Activated CD4-positive, alpha-beta memory T cell treated with anti-CD3 and anti-CD28 coated beads, Interleukin-2, amount 10 ng/mL, durations not matched to agents 7 days and 5 days (primary cell): ENCODE results near the gene ZNF829. TPM values are rescaled to one million over a fixed set of nuclear protein-coding genes. Genes with fewer than 3 reads are reported as not detected.
A peak's percentile ranks its signal among the peaks of the same experiment; 100 is the strongest.

ENCODE experiments used
- CTCF ChIA-PET: fragments of 350-600 bp; sonication (Branson Sonifier 250); formaldehyde crosslinking; loops from one replicate; lab custom pipeline; 2021; ENCODE audit warnings: antibody characterized with exemption, inconsistent platforms; lab: Charles Lee
- POLR2A ChIA-PET: fragments of 350-600 bp; sonication (Branson Sonifier 250); formaldehyde crosslinking; loops from one replicate; lab custom pipeline; 2021; ENCODE audit warnings: antibody characterized with exemption; lab: Charles Lee
- DNase-seq: peaks from one replicate; pipeline ENCODE4 v3.0.0-alpha.2; 2020
- H3K27ac Mint-ChIP-seq: one replicate; pipeline ENCODE4 v1.8.0; 2021; ENCODE audit warnings: mild to moderate bottlenecking, mixed read lengths
- H3K27me3 Mint-ChIP-seq: one replicate; pipeline ENCODE4 v1.8.0; 2021; ENCODE audit warnings: mixed read lengths
- H3K36me3 Mint-ChIP-seq: one replicate; pipeline ENCODE4 v1.8.0; 2021; ENCODE audit warnings: low read depth, mixed read lengths
- H3K4me1 Mint-ChIP-seq: one replicate; pipeline ENCODE4 v1.8.0; 2021; ENCODE audit warnings: mixed read lengths
- H3K4me3 Mint-ChIP-seq: one replicate; pipeline ENCODE4 v1.8.0; 2021; ENCODE audit warnings: mild to moderate bottlenecking, mixed read lengths
- H3K9me3 Mint-ChIP-seq: one replicate; pipeline ENCODE4 v1.8.0; 2021; ENCODE audit warnings: mixed read lengths
- total RNA-seq, 2 experiments: library from RNA; stranded (reverse); gene quantifications; one replicate each; pipeline ENCODE4 v1.2.3, GENCODE V29; 2021

The ZNF829 gene
- 1 to 10 TPM; 4.3 TPM for total RNA-seq

DNA sequence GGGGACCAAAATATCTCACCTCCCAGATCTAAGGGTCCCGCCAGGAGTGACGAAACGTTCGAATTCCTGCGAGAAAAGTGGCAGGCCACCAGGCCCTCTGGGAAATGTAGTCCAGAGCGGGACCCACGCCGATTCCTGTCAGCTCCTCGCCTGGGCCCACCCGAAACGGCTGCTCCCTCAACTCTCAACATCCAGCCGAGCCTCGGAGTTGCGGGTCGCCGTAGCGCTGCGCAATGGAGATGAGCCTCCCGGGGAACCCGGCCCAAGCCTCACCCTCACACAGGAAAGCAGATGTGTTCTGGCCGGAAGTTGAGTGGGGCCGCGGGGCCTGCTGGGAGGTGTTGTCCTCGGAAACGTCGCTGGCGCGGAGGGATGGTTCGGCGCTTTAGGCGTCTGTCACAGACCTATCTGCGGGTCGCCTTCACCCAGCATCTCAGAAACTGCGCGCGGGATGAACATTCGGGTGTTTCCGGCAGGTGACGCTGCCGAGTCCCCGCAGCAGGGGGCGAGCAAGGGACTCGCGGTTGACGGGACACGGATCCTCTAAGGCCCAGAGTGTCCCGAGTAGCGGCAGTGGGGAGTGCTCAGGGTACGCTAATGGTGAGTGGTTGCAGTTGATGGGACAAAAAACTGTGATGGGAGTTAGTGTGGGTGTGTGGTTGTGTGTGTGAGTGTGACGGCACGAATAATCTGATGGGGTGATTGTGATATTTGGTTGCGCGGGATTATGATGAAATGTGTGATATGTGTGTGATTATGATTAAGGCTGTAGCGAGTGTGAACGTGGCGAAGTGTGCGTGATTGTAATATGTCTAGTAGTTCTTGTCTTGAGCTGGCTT, at the start of gene ZNF829, which contains the start of gene ZNF568:
ZNF829 (minus strand) TSS at position 300 of the 839 bp plus-strand sequence. CDS start 1,124 bp downstream, outside the sequence.
ZNF568 (plus strand) TSS at position 341 of the 839 bp plus-strand sequence. CDS start 6,439 bp downstream, outside the sequence.
- peaks cover 33% of the 10 kb centered on the region for H3K4me1 Mint-ChIP-seq
- H3K27me3 Mint-ChIP-seq: no peaks in the 10 kb centered on the region
- peak within 1 kb of the TSS; percentile 97 for H3K27ac Mint-ChIP-seq
- peaks cover 73% of the 10 kb centered on the region for H3K36me3 Mint-ChIP-seq
- ChIA-PET POLR2A (interaction anchor here (1.3 to 2.4 kb wide), 2 partner anchors 66 to 78 kb away, joined by 6 to 16 read pairs; partner anchors contain the start of genes ZNF345 and ZNF790), CTCF (interaction anchor here (0.8 to 1.7 kb wide), 2 partner anchors 66 to 678 kb away, joined by 3 to 6 read pairs; partner anchors contain the start of gene ZNF345)
- H3K9me3 Mint-ChIP-seq: peaks cover 53% of the 10 kb centered on the region
- peak within 1 kb of the TSS; percentile 94 for H3K4me3 Mint-ChIP-seq
- DNase-seq: peak; percentile 95

DNA sequence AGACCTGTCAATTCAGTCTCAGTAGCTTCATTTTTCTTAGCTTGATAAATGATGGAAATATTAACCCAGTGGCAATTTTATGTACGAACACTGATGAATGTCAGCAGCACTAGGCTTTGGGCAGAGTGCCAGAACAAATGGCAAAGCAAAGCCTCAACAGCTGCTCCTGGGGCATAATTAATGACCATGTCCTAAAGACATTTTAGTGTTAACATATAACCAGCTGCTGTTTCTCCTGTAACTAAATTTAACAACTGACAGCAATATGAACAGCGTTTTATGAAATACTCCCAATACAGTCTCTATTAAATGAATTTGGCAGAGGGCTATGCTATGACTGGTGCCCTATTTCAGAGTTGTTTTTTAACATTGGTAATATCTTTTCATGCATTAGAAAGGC, 47.2 kb upstream of the ZNF829 start:
- no peaks in the 10 kb centered on the region for H3K4me1 Mint-ChIP-seq
- no peaks in the 10 kb centered on the region for H3K36me3 Mint-ChIP-seq
- H3K9me3 Mint-ChIP-seq: peaks cover 36% of the 10 kb centered on the region
- DNase-seq: no peak
- CTCF ChIA-PET: interaction anchor here (1.7 kb wide), 1 partner anchor 10 kb away, joined by 7 read pairs; no protein-coding TSS in a partner anchor
- H3K4me3 Mint-ChIP-seq: no peak overlapping the region
- H3K27me3 Mint-ChIP-seq: no peaks in the 10 kb centered on the region
- POLR2A ChIA-PET: no interaction called here
- H3K27ac Mint-ChIP-seq: no peak overlapping the region

DNA sequence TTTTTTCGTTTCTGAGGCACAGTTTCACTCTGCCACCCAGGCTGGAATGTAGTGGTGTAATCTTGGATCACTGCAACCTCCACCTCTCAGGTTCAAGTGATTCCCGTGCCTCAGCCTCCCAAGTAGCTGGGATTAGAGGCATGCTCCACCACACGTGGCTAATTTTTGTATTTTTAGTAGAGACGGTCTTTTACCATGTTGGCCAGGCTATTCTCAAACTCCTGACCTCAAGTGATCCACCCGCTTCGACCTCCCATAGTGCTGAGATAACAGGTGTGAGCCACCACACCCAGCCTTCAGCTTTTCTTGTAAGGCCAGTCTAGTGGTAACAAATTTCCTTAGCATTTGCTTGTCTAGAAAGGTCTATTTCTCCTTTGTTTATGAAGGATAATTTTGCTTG, 46.3 kb upstream of the ZNF829 start:
- peaks cover 39% of the 10 kb centered on the region for H3K9me3 Mint-ChIP-seq

DNA sequence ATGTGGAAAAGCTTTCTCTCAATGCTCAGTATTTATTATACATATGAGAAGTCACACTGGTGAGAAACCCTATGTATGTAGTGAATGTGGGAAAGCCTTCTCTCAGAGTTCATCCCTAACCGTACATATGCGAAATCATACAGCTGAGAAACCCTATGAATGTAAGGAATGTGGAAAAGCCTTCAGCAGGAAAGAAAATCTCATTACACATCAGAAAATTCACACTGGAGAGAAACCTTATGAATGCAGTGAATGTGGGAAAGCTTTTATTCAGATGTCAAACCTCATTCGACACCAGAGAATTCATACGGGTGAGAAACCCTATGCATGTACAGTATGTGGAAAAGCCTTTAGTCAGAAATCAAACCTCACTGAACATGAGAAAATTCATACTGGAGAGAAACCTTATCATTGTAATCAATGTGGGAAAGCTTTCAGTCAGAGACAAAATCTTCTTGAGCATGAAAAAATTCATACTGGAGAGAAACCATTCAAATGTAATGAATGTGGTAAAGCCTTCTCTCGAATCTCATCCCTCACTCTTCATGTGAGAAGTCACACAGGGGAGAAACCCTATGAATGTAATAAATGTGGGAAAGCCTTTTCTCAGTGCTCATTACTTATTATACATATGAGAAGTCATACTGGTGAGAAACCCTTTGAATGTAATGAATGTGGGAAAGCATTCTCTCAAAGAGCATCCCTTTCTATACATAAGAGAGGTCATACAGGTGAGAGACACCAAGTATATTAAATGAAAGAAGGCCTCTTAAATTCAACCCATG, 34.4 kb upstream of the ZNF829 start:
- ChIA-PET POLR2A (no interaction called here), CTCF (no interaction called here)
- no peak for DNase-seq
- Mint-ChIP-seq H3K27ac (no peak overlapping the region), H3K4me3 (no peak overlapping the region), H3K27me3 (no peaks in the 10 kb centered on the region), H3K9me3 (peaks cover 51% of the 10 kb centered on the region), H3K4me1 (no peaks in the 10 kb centered on the region), H3K36me3 (peaks cover 40% of the 10 kb centered on the region)

More for the DNA sequence above, 46.3 kb upstream of the ZNF829 start:
- Mint-ChIP-seq H3K27me3 (no peaks in the 10 kb centered on the region), H3K4me1 (no peaks in the 10 kb centered on the region), H3K36me3 (no peaks in the 10 kb centered on the region), H3K27ac (no peak overlapping the region), H3K4me3 (no peak overlapping the region)
- POLR2A ChIA-PET: no interaction called here
- DNase-seq: no peak
- CTCF ChIA-PET: interaction anchor here (1.7 kb wide), 1 partner anchor 11 kb away, joined by 7 read pairs; no protein-coding TSS in a partner anchor

DNA sequence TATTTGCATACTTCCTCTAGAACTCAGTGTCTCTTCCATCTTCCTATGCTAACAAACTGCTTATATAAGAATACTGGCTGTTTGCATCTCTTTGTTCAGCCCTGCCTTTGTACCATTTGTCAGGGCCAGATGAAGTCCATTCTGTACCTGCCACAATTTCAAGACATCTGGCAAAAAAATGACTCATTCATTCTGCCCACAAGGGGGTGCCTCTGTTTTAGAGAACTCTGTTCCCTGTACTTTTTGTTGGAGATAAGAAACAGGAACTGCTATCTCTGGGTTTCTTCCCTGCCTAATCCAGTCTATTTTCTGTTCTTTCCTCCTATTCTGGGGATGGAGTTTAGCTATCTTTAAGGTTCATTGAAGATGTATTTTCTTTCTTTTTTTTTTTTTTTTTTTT, 23.1 kb upstream of the ZNF829 start:
- Mint-ChIP-seq H3K36me3 (peaks cover 54% of the 10 kb centered on the region), H3K27ac (no peak overlapping the region), H3K9me3 (peaks cover 37% of the 10 kb centered on the region), H3K4me1 (no peaks in the 10 kb centered on the region), H3K4me3 (no peak overlapping the region), H3K27me3 (no peaks in the 10 kb centered on the region)
- POLR2A ChIA-PET: no interaction called here
- CTCF ChIA-PET: no interaction called here
- no peak for DNase-seq

DNA sequence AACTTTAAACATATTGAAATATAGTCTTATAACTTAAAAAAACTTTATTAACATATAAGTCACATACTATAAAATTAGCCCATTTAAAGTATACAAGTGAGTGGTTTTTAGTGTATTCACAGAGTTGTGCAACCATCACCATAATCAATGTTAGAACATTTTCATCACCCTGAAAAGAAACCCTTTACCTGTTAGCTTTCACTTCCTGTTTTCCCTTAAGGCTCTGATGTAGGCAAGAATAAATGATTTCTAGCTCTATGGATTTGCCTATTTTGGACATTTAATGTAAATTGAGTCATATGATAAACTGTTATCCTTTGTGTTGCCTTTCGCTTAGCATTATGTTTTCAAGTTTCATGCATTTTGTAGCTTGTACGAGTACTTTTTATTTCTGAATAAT, 15.6 kb upstream of the ZNF829 start:
- no peak for DNase-seq
- Mint-ChIP-seq H3K27me3 (no peaks in the 10 kb centered on the region), H3K36me3 (peaks cover 37% of the 10 kb centered on the region), H3K27ac (no peak overlapping the region), H3K9me3 (peaks cover 43% of the 10 kb centered on the region), H3K4me1 (no peaks in the 10 kb centered on the region), H3K4me3 (no peak overlapping the region)
- ChIA-PET CTCF (no interaction called here), POLR2A (no interaction called here)

DNA sequence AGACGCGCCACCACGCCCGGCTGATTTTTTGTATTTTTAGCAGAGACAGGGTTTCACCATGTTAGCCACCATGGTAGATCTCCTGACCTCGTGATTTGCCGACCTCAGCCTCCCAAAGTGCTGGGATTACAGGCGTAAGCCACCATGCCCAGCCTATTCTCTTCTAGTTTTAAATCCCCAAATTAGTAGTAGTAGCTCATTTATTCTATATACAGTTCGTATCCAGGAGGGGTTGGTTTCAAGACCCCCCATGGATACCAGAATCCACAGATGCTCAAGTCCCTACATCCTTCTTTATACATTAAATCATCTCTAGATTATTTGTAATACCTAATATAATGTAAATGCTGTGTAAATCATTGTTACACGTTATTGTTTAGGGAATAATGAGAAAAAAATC, 2.0 kb upstream of the ZNF829 start:
- Mint-ChIP-seq H3K9me3 (peaks cover 56% of the 10 kb centered on the region), H3K27ac (no peak overlapping the region), H3K4me1 (peaks cover 33% of the 10 kb centered on the region), H3K36me3 (peaks cover 70% of the 10 kb centered on the region), H3K4me3 (peak overlapping the region; percentile 38), H3K27me3 (no peaks in the 10 kb centered on the region)
- CTCF ChIA-PET: no interaction called here
- no peak for DNase-seq
- POLR2A ChIA-PET: no interaction called here

DNA sequence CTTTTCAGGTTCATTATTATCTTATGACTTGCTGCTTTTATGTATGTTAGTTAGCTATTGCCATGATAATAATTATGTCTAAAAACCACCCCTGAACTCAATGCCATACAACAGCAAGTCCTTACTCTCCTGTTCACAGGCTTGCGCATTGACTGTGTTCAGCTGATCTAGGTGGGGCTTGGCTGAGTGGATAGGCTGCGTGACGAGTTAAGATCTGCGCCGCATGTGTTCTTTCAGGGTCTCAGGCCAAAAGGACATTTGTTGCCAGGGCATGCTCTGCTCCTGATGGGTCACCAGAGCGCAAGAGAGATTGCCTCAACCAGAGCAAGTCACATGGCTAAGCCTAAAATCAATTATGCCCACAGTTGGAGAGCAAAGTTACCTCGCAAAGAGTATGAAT, 900 bp upstream of the ZNF829 start:
- Mint-ChIP-seq H3K9me3 (peaks cover 56% of the 10 kb centered on the region), H3K4me1 (peaks cover 33% of the 10 kb centered on the region), H3K4me3 (peak overlapping the region; percentile 94), H3K27ac (peak overlapping the region; percentile 97), H3K27me3 (no peaks in the 10 kb centered on the region), H3K36me3 (peaks cover 70% of the 10 kb centered on the region)
- ChIA-PET CTCF (interaction anchor here (1.7 kb wide), 1 partner anchor 67 kb away, joined by 6 read pairs; the partner anchor contains the start of gene ZNF345), POLR2A (interaction anchor here (2.4 kb wide), 1 partner anchor 67 kb away, joined by 16 read pairs; the partner anchor contains the start of gene ZNF345)
- no peak for DNase-seq

DNA sequence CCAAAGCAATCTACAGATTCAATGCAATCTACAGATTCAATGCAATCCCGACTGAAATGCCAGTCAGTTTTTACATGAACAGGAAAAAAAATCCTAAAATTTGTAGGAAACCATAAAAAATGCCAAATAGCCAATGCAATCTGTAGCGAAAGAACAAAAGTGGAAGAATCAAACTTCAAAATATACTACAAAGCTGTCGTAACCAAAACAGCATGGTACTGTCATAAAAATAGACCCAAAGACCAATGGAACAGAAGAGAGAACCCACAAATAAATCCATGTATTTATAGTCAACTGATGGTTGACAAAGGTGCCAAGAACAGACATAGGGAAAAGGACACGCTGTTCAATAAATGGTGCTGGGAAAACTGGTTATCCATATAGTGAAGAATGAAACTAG, 17.7 kb downstream of the ZNF829 start:
- Mint-ChIP-seq H3K4me3 (no peak overlapping the region), H3K27ac (no peak overlapping the region), H3K36me3 (peaks cover 88% of the 10 kb centered on the region), H3K4me1 (no peaks in the 10 kb centered on the region), H3K9me3 (peaks cover 62% of the 10 kb centered on the region), H3K27me3 (no peaks in the 10 kb centered on the region)
- CTCF ChIA-PET: no interaction called here
- POLR2A ChIA-PET: no interaction called here
- DNase-seq: no peak

DNA sequence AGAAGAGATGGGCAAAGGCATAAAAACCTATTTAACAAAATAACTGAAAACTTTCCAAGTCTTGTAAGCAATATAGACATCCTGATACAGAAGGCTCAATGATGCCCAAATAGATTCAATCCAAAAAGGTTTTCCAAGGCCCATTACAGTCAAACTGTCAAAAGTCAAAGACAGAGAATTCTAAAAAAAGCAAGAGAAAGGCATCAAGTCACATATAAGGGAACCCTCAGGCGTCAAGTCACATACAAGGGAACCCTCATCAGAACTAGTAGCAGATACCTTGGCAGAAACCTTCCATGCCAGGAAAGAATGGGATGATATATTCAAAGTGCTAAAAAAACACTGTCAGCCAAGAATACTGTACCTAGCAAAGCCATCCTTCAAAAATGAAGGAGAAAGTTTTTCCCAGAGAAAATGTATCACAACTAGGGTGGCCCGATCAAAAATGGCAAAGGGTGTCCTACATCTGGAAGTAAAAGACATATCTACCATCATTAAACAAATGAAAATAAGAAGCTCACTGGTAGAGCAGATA, 21.2 kb downstream of the ZNF829 start:
- CTCF ChIA-PET: no interaction called here
- POLR2A ChIA-PET: no interaction called here

DNA sequence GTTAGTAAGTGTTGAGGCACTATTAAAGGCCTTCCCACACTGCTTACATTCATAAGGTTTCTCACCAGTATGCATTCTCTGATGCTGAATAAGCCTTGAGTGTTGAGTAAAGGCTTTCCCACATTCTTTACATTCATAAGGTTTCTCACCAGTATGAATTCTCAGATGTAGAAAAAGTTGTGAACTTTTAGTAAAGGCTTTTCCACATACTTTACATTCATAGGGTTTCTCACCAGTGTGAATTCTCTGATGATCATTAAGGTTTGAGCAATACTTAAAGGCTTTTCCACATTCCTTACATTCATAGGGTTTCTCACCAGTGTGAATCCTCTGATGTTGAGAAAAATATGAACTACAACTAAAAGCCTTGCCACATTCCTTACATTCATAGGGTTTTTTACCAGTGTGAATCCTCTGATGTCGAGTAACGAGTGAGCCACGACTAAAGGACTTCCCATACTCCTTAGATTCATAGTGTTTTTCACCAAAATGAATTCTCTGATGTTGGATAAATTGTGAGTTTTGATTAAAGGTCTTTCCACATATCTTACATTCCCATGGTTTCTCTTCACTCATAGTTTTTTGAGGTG, 24.2 kb downstream of the ZNF829 start:
- Mint-ChIP-seq H3K27ac (no peak overlapping the region), H3K9me3 (peaks cover 68% of the 10 kb centered on the region), H3K36me3 (peaks cover 72% of the 10 kb centered on the region), H3K4me3 (no peak overlapping the region), H3K4me1 (no peaks in the 10 kb centered on the region), H3K27me3 (no peaks in the 10 kb centered on the region)
- no peak for DNase-seq
- POLR2A ChIA-PET: no interaction called here
- CTCF ChIA-PET: no interaction called here

More for the DNA sequence above, 21.2 kb downstream of the ZNF829 start:
- H3K27me3 Mint-ChIP-seq: no peaks in the 10 kb centered on the region
- peaks cover 68% of the 10 kb centered on the region for H3K9me3 Mint-ChIP-seq
- H3K4me1 Mint-ChIP-seq: no peaks in the 10 kb centered on the region
- peaks cover 88% of the 10 kb centered on the region for H3K36me3 Mint-ChIP-seq
- H3K4me3 Mint-ChIP-seq: no peak overlapping the region
- H3K27ac Mint-ChIP-seq: no peak overlapping the region
- no peak for DNase-seq
